GM18951 (cell line): ENCODE measurements around the gene RNF166.

ENCODE experiments used
- POLR2A ChIP-seq: IDR thresholded peaks from 4 replicates; pipeline ENCODE4 v1.6.1; 2011; ENCODE audit warnings: mild to moderate bottlenecking; ENCODE audit not compliant: insufficient read length, insufficient read depth; ENCODE audit errors: extremely low read depth
- in situ Hi-C: fragments of 300-500 bp; cut with MboI; formaldehyde crosslinking; loops from one replicate; pipeline ENCODE4 v1.12.0; 2022; ENCODE audit warnings: low sequenced_read_pairs, mixed read lengths, inconsistent platforms; ENCODE audit not compliant: unreplicated experiment

The RNF166 gene

DNA sequence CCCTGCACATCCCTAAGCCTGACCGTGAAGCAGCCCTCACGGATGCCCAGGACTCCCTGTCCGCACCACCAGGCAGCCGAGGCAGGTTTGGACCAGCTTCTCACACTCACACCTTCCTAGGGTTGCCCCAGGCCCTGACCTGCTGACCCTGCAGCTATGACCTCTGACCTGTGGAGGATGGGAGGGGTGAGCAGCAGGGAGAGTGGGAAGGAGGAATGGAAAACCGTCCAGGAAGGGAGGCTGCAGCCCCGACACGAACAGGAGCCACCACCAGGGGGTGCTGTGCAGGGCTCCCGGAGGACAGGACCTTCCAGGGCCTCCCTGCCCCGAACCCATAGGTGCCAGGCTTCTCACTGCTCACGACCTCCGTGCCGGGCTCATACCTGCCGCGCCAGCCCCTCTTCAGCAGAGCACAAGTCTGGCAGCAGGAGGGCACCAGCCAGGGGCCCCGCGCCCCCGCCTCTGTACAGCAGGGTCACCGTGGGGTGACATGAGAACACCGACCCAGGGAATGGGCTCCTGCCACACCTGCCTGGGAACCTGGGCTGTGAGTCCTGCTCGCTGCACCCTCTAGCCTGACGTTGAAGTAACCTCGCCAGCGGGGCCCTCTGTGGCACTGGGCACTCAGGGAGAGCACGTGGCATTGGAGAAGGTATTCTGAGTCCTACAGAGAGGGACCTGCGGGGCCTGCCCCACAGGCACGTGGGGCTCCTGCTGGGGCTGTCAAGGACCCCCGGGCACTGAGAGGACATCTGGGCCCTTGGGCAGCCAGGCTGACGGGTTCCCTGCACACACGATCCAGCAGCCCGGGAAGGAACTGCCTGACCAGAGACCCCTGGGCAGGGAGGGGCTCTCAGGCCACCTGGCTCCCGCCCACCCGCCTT is 37.7 kb upstream of the RNF166 start:
- no peak for TF ChIP-seq POLR2A
- in situ Hi-C loops = no loop called here

DNA sequence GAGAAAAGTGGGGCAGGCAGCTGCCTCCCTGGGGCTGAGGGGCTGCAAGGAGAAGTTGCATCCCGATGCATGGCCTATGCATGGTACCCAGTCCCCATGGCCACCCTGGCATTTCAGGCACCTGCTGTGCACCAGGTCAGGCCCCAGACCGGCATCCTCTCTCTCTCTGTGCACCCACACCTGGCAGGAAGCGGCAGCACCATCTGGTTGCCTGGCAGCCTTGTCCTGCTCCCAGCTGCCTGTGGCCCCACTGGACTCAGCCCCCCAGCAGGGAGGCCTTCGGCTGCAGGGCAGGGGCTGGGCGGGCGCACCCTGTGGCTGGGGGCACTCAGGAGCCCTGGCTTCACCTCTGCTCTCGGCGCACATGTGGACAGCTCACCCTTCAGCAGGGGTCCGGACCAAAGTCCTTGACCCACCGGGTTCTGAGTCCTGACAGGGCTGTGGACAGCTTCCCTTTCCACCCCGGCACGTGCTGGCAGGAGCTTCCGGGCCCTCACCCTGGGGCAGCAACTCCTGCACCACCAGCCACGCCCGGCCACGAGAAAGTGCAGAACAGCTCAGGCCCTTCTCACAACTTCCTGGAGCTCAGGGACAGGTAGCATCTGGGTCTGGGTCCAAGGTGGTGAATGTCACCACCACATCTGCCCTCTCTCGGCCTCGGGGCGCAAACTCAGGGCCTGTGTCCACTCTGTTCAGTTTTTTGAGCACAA is 36.8 kb upstream of the RNF166 start:
- no peak for TF ChIP-seq POLR2A

GRCh38 chr16:88741368-88741767 is 35.2 kb upstream of the RNF166 start:
- no peak for TF ChIP-seq POLR2A
- in situ Hi-C loops = no loop called here

More for the DNA sequence above, 36.8 kb upstream of the RNF166 start:
- in situ Hi-C loops = no loop called here

- in situ Hi-C loops = no loop called here
These were observed 34.5 kb upstream of the RNF166 start for GRCh38 chr16:88740727-88741055.

GRCh38 chr16:88739977-88740726 is 33.9 kb upstream of the RNF166 start:
- no peak for TF ChIP-seq POLR2A
- in situ Hi-C loops = no loop called here

More at GRCh38 chr16:88740727-88741055, 34.5 kb upstream of the RNF166 start:
- TF ChIP-seq POLR2A = no peak

GRCh38 chr16:88739139-88739976 is 33.1 kb upstream of the RNF166 start:
- in situ Hi-C loops = no loop called here
- TF ChIP-seq POLR2A = no peak

- in situ Hi-C loops = no loop called here
- TF ChIP-seq POLR2A = no peak
These were observed 32.2 kb upstream of the RNF166 start for GRCh38 chr16:88738151-88739084.

- TF ChIP-seq POLR2A = peak; percentile 23
- in situ Hi-C loops = no loop called here
These were observed 31.3 kb upstream of the RNF166 start for GRCh38 chr16:88737298-88738150.

DNA sequence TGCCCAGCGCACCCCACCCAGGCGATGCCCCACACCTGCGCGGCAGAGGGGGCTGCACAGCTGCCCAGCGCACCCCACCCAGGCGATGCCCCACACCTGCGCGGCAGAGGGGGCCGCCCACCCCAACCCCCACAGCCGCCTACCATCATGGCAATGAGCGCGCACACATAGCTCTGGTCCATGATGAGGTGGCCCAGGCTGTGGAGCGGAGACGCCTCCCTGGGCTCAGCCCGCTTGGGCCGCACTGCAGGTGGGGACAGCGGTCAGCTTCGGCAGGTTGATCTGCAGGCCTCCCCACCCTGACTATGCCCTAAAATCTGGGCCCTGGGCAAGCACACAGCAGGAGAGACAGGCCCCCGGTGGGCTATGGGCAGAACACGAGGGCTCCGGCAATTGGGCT is 30.3 kb upstream of the RNF166 start:
- no peak for TF ChIP-seq POLR2A
- in situ Hi-C loops = no loop called here

DNA sequence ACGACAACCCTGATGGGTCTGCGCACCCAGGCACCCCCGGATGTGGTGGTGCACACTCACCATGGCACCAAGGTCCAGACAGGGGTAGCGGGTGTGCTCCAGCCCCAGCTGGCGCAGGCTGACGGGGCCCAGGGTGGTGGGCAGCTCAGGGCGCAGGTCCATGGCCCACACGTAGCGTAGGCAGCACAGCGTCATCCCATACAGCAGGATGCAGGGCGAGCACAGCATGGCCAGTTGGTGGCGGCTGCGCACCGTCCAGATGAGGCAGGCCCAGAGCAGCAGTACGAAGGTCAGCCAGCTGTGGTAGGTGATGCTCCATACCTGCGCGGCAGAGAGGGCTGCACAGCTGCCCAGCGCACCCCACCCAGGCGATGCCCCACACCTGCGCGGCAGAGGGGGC is 29.9 kb upstream of the RNF166 start:
- no peak for TF ChIP-seq POLR2A

GRCh38 chr16:88735616-88736015 is 29.4 kb upstream of the RNF166 start:
- in situ Hi-C loops = no loop called here

More for the DNA sequence above, 29.9 kb upstream of the RNF166 start:
- in situ Hi-C loops = no loop called here

More at GRCh38 chr16:88735616-88736015, 29.4 kb upstream of the RNF166 start:
- no peak for TF ChIP-seq POLR2A
